Cardiac fibroblast (primary cell): ENCODE measurements around the gene FYB1.

ENCODE experiments used
- DNase-seq, 2 donors: peaks; one replicate each; pipeline versions ENCODE4 v3.0.0 to v3.0.0-alpha.2; 2010; ENCODE audit warnings: low read depth in 2 of 2
- H3K4me3 ChIP-seq, 2 donors: replicated peaks in 1 of 2; 1 replicate in 1 of 2; 2 replicates in 1 of 2; pipeline ENCODE4 v1.5.1; 2011; ENCODE audit warnings: low read depth in 2 of 2, low read length in 2 of 2, mild to moderate bottlenecking in 2 of 2, moderate library complexity in 1 of 2
- TF ChIP-seq, protein P1 (sequence below): IDR thresholded peaks from one replicate; pipeline ENCODE4 v1.5.1; 2011; ENCODE audit warnings: low read depth, mild to moderate bottlenecking, low read length, inconsistent platforms

Gene FYB1, protein sequence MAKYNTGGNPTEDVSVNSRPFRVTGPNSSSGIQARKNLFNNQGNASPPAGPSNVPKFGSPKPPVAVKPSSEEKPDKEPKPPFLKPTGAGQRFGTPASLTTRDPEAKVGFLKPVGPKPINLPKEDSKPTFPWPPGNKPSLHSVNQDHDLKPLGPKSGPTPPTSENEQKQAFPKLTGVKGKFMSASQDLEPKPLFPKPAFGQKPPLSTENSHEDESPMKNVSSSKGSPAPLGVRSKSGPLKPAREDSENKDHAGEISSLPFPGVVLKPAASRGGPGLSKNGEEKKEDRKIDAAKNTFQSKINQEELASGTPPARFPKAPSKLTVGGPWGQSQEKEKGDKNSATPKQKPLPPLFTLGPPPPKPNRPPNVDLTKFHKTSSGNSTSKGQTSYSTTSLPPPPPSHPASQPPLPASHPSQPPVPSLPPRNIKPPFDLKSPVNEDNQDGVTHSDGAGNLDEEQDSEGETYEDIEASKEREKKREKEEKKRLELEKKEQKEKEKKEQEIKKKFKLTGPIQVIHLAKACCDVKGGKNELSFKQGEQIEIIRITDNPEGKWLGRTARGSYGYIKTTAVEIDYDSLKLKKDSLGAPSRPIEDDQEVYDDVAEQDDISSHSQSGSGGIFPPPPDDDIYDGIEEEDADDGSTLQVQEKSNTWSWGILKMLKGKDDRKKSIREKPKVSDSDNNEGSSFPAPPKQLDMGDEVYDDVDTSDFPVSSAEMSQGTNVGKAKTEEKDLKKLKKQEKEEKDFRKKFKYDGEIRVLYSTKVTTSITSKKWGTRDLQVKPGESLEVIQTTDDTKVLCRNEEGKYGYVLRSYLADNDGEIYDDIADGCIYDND

GRCh38 chr5:39219437-39219836 lies at the start of gene FYB1:
TSS of gene FYB1 (minus strand) at chr5:39219563. CDS start at chr5:39202960, 16,603 bp downstream.
- DNase-seq = peak in 1 of 2 donors; percentile 40
- TF ChIP-seq, protein P1, sequence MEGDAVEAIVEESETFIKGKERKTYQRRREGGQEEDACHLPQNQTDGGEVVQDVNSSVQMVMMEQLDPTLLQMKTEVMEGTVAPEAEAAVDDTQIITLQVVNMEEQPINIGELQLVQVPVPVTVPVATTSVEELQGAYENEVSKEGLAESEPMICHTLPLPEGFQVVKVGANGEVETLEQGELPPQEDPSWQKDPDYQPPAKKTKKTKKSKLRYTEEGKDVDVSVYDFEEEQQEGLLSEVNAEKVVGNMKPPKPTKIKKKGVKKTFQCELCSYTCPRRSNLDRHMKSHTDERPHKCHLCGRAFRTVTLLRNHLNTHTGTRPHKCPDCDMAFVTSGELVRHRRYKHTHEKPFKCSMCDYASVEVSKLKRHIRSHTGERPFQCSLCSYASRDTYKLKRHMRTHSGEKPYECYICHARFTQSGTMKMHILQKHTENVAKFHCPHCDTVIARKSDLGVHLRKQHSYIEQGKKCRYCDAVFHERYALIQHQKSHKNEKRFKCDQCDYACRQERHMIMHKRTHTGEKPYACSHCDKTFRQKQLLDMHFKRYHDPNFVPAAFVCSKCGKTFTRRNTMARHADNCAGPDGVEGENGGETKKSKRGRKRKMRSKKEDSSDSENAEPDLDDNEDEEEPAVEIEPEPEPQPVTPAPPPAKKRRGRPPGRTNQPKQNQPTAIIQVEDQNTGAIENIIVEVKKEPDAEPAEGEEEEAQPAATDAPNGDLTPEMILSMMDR = no peak
- H3K4me3 ChIP-seq = no peak within 1 kb of the TSS

GRCh38 chr5:39267186-39267585 lies 47.8 kb upstream of the FYB1 start:
- no peak for DNase-seq
- no peak overlapping the region for H3K4me3 ChIP-seq
- TF ChIP-seq, protein P1 = no peak

GRCh38 chr5:39266442-39266841 lies 47.1 kb upstream of the FYB1 start:
- H3K4me3 ChIP-seq = no peak overlapping the region
- TF ChIP-seq, protein P1 = no peak
- DNase-seq = peak in 1 of 2 donors; percentile 23

GRCh38 chr5:39264528-39264927 lies 45.2 kb upstream of the FYB1 start:
- no peak for DNase-seq
- H3K4me3 ChIP-seq = no peak overlapping the region
- TF ChIP-seq, protein P1 = no peak

DNA sequence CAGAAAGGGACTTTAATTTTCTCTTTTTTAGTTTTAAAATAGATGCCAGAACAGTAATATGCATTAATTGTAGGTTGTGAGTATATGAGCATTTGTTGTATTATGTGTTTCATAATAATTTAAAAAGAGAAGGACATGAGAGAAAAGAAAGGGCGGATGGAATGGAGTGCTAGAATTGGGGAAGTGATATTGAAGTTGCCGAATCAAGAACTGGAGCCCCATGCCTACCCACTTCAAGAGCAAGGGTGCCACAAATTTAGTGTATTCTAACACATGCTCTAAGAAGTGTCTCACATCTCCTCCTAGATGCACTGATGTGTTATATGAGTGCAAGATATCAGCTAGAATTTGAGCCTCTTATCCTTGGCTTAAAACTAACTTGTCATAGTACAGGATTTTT lies 43.6 kb upstream of the FYB1 start:
- TF ChIP-seq, protein P1 = no peak
- DNase-seq = no peak
- no peak overlapping the region for H3K4me3 ChIP-seq

DNA sequence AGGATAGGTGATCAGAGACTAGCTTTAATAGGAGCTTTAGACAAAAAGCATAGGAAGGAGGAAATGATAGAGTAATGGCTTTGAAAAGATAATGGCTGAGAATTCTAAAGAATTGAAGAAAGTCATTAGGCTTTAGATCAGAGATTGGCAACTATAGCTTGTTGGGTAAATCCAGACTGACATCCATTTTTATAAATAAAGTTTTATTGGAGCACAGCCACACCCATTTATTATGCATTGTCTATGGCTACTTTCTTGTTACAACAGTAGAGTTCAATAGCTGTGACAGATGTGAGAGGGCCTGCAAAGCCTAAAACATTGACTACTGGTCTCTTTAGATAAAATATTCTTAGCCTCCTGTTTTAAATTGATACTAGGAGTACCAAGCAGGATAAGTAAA lies 40.7 kb upstream of the FYB1 start:
- DNase-seq = no peak
- no peak overlapping the region for H3K4me3 ChIP-seq
- TF ChIP-seq, protein P1 = no peak
